NB4 (cell line): ENCODE results near the gene RBKS.

Source experiments
- MYC ChIP-seq: IDR thresholded peaks from 2 replicates; pipeline ENCODE4 v1.6.1; 2011; ENCODE audit warnings: low read depth, low read length
- POLR2A ChIP-seq: IDR thresholded peaks from 2 replicates; pipeline ENCODE4 v1.6.1; 2011; ENCODE audit warnings: mild to moderate bottlenecking; ENCODE audit not compliant: insufficient read length; ENCODE audit errors: extremely low read depth
- TF ChIP-seq, protein P1 (sequence below): IDR thresholded peaks from one replicate; pipeline ENCODE4 v1.5.1; 2012; ENCODE audit warnings: low read depth, low read length
- TF ChIP-seq, protein P2 (sequence below): IDR thresholded peaks from 2 replicates; pipeline ENCODE4 v1.6.1; 2011; ENCODE audit warnings: low read depth, low read length

DNA sequence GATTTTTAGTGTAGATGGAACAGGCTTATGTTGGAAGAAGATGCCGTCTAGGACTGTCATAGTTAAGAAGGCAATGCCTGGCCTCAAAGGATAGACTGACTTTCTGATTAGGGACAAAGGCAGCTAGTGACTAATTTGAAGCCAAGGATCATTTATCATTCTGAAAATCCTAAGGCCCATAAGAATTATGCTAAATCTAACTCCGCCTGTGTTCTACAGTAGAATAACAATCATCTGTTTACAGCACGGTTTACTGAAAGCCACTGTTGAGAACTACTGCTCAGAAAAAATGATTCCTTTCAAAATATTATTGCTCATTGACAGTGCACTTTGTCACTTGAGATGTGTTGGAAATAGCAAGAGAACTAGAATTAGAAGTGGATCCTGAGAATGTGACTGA lies 44.8 kb upstream of the RBKS start:
- TF ChIP-seq, protein P1, sequence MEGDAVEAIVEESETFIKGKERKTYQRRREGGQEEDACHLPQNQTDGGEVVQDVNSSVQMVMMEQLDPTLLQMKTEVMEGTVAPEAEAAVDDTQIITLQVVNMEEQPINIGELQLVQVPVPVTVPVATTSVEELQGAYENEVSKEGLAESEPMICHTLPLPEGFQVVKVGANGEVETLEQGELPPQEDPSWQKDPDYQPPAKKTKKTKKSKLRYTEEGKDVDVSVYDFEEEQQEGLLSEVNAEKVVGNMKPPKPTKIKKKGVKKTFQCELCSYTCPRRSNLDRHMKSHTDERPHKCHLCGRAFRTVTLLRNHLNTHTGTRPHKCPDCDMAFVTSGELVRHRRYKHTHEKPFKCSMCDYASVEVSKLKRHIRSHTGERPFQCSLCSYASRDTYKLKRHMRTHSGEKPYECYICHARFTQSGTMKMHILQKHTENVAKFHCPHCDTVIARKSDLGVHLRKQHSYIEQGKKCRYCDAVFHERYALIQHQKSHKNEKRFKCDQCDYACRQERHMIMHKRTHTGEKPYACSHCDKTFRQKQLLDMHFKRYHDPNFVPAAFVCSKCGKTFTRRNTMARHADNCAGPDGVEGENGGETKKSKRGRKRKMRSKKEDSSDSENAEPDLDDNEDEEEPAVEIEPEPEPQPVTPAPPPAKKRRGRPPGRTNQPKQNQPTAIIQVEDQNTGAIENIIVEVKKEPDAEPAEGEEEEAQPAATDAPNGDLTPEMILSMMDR, result no peak
- TF ChIP-seq POLR2A, result no peak
- TF ChIP-seq, protein P2, sequence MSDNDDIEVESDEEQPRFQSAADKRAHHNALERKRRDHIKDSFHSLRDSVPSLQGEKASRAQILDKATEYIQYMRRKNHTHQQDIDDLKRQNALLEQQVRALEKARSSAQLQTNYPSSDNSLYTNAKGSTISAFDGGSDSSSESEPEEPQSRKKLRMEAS, result no peak
- no peak for TF ChIP-seq MYC
